GDM1 (cell line): Measurements from ENCODE around the gene SOX18.

Source experiments
- DNase-seq: peaks from one replicate; lab custom pipeline; 2025; lab: John Stamatoyannopoulos, UW

Gene SOX18

DNA sequence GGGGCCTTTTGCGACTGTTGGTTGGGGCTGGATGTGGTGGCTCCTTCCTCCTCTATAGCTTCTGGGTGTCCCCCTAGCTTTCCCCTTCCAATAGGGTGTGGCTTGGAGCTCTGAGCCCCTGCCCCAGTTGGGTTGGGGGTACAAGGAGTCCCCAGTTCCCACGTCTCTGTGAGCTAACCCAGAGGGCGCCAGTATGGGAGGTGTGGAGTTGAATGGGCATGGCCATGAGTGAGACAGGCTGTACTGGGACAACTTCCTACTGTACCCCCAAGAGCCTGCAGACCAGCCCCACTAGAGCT is 12.3 kb downstream of the SOX18 start:
- DNase-seq, result no peak

DNA sequence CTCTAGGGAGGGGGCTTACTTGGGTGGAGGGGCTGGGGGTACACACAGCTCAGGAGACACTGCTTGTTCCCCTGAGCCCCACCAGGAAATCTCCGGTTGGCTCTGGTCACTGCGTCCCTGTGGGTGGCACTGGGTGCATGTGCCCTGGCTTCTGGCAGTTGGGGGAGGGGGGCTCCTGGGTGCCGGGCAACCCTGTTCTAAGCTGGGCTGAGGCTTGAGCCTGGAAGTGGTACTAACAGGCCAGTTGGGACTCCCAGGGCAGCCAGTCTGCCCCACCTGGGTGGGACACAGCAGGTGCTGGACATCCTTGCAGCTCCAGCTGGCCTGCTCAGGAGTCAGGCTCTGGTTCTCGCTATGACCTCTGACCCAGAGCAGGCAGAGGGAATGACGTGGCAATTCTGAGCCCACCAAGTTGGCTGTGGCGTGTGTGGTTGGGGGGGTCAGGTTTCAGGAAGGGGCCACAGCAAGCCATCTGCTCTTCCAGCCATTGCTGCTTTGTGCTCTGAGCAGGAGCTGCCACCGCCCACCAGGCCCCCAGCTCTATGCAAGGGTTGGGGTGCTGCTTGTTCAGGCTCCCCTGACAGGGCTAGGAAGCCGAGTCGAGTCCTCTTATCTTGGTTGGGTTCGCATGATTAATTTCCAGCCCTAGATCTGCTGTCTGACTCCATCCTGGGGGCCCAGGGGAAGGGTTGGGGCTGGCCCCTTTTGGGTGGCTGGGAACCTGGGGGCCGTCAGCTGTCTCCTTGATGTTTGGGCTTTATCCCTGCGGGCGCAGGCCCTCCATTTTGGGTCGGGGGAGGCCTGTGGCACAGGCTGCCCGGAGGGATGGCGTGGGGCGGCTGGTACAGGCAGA is 12.9 kb downstream of the SOX18 start:
- no peak for DNase-seq

DNA sequence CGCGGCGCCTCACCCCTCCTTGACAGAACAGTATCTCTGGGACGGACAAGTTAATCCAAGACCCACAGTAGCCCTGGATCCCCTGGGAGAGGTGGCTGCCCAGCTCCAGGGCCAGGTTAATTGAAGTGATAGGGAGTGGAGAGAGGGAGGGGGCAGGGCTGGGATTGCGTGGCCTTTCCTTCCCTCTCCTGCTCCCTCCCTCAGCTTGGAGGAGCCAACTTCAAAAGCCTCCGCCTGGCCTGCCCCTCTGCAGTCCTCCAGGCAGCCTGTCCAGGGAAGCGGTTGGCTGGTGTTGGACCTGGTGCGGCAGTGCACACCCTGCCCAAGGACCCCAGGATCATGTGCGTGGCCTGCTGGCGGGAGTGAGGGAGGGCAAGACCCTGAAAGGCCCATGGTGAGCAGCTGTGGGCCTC is 13.5 kb downstream of the SOX18 start, which contains the start of gene C20orf204:
C20orf204 (plus strand) TSS at position 250 of the 413 bp plus-strand sequence; CDS start at position 392, 142 bp downstream.
- DNase-seq, result no peak

DNA sequence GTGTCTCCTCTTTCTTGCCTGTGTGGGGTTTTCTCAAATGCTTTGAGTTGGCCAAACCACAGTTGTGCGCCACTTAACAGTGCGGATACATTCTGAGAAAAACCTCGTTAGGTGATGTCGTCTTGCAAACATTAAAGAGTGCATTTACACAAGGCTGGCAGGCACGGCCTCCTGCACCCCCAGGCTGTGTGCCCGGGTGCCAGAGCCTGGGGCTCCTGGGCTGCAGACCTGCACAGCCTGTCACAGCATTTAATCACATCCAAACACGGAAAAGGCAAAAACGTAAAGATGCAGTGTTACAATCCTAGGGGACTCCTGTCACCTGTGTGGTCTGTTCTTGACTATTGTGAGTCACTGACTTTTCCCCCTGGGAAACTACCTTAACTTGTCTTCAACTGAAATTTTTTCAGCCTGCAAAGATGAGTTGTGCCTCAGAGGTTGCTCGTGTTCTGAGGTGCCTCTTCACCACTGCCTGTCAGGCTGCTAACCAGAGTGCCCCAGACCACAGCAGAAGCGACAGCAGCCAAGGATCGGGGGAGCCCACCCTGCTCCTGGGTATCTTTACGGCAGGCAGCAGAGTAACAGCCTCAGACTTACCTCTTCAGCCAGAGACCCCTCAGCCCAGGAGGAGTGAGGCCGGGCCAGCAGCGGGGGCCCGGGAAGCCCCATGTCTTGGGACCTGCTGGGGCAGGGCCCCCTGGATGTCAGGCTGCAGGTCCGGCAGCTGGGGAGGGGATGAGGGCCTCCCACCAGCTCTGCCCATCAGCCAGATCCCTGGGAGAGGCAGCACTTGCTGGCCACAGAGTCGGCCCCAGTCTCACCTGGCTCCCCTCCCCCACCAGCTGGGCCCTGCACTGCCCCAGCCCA is 14.1 kb downstream of the SOX18 start:
- DNase-seq, result no peak

DNA sequence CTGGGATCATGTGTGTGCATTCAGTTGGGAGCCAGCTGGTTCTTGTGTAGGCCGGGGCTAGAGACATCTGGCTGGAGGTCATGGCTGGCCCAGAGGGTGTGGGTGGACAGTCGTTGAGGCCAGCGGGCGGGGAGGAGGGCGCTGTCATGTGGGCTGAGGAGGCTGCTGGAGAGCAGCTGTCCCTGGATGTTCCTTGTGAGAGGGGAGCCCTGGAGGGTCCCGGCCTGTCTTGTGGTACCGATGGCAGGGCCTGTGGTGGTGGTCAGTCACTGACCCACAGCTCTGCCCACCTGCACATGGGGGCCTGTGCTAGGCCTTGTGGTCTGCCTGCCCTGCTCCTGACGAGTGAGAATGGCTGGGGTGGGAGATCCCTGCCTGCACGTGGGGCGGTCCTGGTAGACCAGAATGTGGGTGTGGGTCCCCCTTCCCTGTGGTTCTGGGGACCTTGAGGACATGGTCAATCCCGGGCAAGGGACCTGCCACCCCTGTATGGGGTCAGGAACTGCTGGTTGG is 15.4 kb downstream of the SOX18 start:
- DNase-seq, result no peak

DNA sequence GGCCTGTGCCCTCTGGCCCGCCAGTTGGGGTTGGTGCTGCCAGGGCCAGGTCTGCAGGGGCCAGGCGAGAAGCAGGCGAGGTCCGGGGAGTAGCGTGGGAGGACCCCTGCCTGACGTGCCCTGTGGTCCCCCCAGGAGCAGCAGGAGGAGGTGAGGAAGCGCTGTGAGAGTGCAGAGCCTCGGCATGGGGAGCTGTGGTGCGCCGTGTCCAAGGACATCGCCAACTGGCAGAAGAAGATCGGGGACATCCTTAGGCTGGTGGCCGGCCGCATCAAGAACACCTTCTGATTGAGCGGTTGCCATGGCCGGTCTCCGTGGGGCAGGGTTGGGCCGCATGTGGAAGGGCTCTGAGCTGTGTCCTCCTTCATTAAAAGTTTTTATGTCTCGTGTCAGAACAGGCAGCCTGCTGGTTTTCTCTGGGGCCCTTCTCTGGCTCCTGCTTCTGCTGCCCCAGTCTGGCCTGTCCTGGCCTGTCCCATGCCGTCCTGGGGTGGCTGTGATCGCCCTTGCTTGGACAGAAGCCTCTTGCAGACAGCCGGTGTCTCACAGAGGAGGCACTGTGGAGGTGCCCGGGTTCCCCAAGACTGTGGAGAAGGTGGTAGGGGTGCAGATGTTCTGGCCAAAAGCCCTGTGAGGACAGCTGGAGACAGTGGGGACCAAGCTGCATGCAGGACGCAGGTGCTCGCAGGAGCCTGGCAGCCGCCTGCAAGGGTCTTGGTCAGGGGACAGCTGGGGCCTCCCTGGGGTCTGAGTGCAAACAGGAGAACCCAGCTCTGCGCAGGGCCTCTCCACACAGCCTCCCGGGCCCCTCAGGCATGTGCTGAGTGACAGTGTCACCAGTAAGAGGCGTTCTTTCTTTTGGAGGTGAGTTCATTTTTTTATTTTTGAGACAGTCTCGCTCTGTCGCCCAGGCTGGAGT is 16.5 kb downstream of the SOX18 start:
- DNase-seq, result no peak

DNA sequence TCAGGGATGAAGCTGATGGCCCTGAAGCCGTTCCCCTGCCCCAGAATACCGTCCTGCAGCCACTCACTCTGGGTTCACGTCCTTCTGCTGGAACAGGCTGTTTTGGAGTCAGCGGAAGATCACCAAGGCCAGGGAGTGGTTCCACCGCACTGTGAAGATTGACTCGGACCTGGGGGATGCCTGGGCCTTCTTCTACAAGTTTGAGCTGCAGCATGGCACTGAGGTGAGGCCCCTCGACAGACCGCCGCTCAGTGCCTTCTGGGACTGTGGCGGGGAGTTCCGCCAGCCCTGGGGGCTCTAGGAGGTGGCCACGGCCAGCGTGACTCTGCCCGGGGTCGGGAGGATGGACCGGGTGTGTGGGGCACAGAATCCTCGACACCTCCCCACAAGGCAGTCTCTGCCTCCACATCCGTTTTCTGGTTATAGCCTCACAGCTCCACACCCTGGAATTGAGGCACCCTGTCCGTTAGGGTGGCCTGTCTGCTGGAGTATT is 17.6 kb downstream of the SOX18 start:
- DNase-seq, result no peak

DNA sequence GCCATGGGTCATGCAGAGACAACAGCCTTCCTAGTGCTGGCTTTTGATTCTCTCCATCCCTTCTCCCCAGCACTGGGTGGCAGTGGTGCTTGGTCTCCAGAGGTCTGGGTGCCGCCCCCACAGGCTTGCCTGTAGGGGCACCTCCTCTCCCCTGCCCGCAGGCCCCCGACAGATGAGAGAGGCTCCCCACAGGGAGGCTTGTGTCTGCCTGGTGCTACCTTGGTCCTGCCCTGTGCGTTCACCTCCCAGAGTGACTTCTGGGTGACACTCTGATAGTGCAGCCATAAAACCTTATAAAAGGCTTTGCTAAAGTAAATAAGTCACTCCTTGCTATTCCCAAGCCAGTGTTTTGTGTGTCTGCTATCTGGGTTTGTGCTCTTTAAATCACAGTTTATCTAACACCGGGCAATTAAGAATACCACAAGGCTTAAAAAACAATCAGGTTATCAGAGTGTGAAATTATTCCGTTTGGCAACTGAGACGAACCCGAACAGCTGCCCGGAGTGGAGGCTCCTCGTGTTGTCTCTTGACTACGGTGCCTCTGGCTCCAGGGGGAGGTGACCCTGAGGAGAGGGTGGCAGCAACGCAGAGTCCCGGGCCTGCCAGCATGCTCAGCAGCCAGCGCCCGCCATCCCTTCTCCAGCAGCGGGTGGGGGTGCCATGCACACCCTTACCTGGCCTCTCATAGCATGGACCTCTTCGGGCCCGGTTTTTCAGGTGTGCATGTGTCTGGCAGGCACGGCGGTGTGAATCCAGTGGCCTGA is 18.9 kb downstream of the SOX18 start:
- DNase-seq, result no peak

DNA sequence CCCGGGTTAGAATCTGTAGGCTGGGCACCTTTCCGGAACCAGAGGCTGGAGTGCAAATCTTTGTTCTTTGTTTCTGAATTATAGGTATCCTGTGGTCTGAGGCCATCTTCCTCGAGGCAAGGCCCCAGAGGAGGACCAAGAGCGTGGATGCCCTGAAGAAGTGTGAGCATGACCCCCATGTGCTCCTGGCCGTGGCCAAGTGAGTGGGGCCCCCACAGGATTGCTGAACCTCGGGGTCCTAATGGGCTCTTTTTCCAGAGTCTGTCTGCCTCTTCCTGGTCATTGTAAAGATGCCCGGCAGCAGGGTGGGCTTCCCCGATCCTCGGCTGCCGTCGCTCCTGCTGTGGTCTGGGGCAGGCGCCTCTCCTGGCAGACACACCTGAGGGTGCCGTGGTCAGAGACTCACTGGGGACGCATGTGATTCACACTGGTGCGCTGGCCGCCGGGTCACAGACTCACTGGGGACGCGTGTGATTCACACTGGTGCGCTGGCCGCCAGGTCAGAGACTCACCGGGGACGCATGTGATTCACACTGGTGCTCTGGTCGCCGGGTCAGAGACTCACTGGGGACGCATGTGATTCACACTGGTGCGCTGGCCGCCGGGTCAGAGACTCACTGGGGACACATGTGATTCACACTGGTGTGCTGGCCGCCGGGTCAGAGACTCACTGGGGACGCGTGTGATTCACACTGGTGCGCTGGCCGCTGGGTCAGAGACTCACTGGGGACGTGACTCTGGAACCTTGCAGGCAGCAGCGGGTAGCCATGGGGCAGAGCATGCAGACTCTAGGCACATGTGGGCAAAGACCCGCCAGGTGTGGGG is 19.9 kb downstream of the SOX18 start:
- DNase-seq, result no peak

DNA sequence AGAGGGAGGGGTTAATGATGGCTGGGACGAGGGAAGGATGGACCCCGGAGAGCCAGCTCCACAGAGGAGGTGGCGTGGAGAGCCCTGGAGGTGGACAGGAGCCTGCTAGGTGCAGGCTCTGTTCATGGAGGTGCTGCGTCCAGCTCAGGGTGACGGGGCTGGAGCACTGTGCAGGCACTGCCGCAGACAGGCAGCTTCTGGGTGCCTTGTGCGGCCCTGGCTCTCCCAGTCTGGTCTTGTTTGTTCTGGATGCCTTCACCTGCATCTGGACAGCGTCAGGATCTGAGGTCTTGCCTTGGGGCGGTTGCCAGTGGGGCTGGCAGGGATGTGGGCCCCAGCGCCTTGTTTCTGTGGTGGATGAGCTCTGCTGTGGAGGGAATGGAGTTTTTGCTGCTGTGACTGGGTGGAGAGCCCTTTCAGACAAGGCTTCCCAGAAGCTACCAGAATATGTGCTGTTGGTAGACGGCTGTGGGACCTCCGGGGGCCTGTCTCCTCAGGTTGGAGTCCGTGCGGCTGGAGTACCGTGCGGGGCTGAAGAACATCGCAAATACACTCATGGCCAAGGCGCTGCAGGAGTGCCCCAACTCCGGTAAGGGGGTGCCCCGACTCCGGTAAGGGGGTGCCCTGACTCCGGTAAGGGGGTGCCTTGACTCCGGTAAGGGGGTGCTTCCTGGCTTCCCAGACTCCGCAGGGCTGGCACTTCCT is 21.3 kb downstream of the SOX18 start:
- no peak for DNase-seq

DNA sequence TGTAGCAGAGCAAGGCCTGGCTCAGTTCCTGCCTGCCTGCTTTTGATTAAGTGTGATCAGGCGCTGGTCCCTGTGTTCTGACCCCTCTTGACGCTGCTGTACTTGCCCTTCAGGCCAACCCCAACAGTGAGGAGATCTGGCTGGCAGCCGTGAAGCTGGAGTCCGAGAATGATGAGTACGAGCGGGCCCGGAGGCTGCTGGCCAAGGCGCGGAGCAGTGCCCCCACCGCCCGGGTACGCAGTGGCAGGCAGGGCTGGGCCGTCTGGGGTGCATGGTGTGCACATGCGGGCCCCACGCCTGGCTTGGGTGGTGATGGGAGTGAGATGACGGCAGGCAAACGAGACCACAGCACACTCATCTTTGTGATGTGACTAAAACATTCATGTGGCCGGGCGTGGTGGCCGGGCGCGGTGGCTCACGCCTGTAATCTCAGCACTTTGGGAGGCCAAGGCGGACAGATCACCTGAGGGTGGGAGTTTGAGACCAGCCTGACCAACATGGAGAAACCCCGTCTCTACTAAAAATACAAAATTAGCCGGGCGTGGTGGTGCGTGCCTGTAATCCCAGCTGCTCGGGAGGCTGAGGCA is 23.5 kb downstream of the SOX18 start:
- no peak for DNase-seq

DNA sequence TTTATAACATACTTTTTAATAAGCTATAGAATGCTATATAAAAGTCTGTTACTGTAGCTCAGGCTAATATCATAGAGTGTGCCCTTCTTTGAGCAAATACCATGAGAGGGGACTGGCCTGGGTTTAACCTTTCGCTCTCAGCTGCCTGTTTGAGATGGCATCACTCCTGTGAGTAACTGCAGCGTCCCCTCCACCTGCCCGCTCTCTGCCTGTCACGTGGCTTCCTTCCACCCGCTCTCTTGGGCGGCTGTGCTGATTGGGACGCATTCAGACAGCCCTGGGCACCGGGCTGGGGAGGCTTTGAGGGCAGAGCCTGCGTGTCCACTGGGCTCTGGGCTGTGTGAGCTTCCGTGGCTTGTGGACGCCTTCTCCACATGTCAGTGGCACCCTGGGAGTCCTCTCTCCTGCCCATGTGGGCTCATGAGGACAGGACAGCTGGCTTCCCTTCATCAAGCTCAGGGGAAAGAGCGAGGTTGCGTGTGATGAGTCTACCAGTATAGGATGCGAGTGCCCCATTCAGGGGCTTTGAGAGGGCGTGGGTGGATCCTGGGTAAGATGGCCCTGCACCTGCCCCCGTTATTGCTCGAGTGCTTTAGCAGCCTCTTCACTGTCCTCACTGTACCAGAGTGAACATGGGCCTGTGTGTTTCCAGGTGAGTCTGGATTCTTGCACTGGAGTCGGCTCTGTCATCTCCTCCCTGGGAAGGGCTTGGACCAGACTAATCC is 24.2 kb downstream of the SOX18 start:
- DNase-seq, result no peak

DNA sequence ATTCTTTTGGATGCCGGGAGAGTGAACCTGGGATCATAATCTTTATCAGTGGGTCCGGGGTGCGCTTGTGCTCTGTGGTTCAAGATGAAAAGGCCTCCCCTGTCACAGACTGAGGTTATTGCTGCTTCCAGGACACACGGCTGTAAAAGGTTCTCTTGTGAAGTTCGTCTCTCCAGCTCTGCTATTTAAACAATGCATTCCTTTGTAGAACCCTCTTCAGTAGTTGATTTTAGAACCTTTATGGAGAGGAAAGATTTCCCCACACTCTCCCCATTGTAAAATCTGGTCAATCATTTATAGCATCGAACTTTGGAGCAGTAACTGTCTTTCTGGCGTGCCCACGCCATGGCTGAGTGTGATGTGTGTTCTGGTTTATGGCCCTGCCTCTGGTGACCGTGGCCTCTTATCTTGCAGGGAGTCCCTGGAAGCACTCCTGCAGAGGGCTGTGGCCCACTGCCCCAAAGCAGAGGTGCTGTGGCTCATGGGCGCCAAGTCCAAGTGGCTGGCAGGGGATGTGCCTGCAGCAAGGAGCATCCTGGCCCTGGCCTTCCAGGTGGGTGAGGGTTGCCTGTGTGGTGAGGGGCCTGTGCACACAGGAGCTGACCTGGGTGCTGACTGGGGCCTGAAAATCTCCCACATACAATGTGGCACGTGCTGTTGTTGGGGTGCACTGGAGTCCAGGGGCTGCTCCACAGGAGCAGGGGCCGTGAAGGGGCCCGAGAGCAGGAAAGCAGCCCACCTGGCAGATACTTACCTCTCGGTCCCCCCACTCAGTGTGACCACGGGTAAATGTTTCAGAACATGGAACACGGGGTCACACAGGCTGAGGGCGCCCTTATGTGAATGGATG is 25.1 kb downstream of the SOX18 start:
- no peak for DNase-seq

DNA sequence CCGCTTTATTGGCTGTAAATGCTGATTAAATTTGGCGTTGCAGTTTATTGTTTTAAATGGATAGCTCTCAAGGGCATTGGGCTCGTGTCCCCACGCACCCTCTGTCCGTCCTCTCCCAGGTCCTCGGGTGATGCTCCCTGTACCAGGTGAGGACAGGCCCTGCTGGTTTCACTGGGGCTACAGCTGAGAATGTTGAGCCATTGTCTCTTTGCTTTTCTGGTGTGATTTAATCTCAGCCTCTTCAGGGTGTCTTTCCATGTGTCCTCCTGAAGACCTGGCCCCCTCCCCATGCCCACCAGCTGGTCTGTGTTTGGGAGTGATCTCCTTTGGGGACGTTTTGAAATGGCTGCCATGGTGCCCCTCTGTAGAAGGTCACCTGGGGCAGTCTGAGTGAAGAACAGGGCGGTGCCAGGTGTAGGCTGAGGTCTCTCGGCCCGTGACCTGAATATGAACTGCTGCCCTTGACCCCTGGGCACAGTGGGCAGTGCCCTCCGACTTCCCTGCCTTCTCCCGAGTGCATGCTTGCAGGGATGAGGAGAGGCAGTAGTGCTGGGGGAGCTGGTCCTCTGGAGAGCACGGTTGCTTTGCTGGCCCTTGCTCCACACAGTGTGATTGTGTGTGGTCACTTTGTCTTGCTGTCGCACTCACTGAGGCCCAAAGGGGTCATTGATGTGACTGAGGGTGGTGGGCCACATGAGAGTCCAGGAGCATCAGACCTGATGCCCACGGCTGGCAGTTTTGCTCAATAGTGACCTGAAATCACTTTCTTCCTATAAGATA is 25.9 kb downstream of the SOX18 start:
- DNase-seq, result no peak

DNA sequence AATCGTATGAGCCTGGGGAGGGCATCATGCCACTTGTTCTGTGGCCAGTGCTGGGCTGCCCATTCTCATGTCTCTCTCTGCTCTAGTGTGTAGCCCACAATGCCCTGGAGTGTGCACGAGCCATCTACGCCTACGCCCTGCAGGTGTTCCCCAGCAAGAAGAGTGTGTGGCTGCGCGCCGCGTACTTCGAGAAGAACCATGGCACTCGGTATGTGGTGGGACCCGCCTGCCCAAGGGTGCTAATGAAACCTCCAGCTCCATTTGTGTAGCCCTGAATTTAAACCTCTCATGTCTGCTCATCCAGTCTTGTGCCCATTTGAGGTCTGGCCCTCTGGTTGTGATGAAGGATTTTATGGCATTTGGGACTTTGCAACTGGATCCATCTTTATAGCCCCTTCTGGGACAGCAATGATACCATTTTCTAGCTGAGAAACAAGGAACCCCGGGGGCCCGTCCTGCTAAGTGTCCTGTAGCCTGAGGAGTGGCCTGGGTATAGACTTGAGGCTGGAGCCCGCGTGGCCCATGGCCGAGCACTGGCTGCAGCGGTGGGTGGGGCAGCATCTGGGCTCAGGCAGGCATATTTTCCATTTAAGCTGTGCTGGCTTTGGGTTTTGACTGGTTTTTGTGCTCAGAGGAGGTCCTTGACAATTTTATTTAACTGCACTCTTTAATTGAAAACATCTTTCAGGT is 26.6 kb downstream of the SOX18 start:
- DNase-seq, result no peak
